Sigmoid colon (tissue), 7 donors: ENCODE measurements around the gene APBB2. TPM values are rescaled to one million over a fixed set of nuclear protein-coding genes. Genes with fewer than 3 reads are reported as not detected.

Experiments used
- DNase-seq: peaks from one replicate; pipeline ENCODE4 v3.0.0-alpha.2; 2019
- H3K27ac ChIP-seq, 4 donors: fragments of 200-600 bp; sonication (generic); one replicate each; pipeline ENCODE4 v1.5.1; 2016 to 2019; ENCODE audit warnings: mild to moderate bottlenecking in 1 of 4
- H3K27me3 ChIP-seq, 3 donors: fragments of 200-600 bp; sonication (generic); one replicate each; pipeline ENCODE4 v1.5.1; 2019; ENCODE audit warnings: mild to moderate bottlenecking in 1 of 3
- H3K36me3 ChIP-seq, 4 donors: fragments of 200-600 bp; sonication (generic); one replicate each; pipeline ENCODE4 v1.5.1; 2016 to 2019
- H3K4me1 ChIP-seq, 4 donors: fragments of 200-600 bp; sonication (generic); one replicate each; pipeline ENCODE4 v1.5.1; 2017 to 2019
- H3K4me3 ChIP-seq, 4 donors: fragments of 200-600 bp; sonication (generic); one replicate each; pipeline ENCODE4 v1.5.1; 2017 to 2019; ENCODE audit warnings: mild to moderate bottlenecking in 2 of 4, moderate library complexity in 1 of 4
- H3K9me3 ChIP-seq, 4 donors: fragments of 200-600 bp in 3 of 4; sonication (generic) in 3 of 4; one replicate each; pipeline versions ENCODE4 v1.5.1 to v1.6.1; 2013 to 2019
- EP300 ChIP-seq, 4 donors: sonication (generic); formaldehyde crosslinking; IDR thresholded peaks; one replicate each; pipeline ENCODE4 v1.6.1; 2017; ENCODE audit warnings: antibody characterized with exemption in 4 of 4
- POLR2A ChIP-seq, 2 donors: fragments of 450-650 bp; IDR thresholded peaks; one replicate each; pipeline ENCODE4 v1.6.1; 2016; ENCODE audit warnings: antibody characterized with exemption in 2 of 2, mild to moderate bottlenecking in 2 of 2, moderate library complexity in 2 of 2
- POLR2AphosphoS5 ChIP-seq, 4 donors: sonication (generic); formaldehyde crosslinking; IDR thresholded peaks; one replicate each; pipeline ENCODE4 v1.6.1; 2017; ENCODE audit warnings: antibody characterized with exemption in 4 of 4
- WGBS, 2 donors: extraction: QIAGEN DNeasy Blood & Tissue Kit; methylation state at CpG; one replicate each; pipeline ENCODE4 v1.1.7; 2013; 5-methylcytosine and 5-hydroxymethylcytosine counted together
- intact Hi-C: fragments of 100-400 bp; cut with DNase I; formaldehyde crosslinking; loops from one replicate; pipeline ENCODE4 v1.15.1; 2023
- polyA plus RNA-seq, 3 donors: library from polyadenylated mRNA; stranded (reverse); fragments of 200-250 nt; gene quantifications; one replicate each; pipeline ENCODE4 v1.2.3, GENCODE V29; 2013
- total RNA-seq, 4 donors: library from RNA; depleted of rRNA; stranded (reverse); fragments of >200 nt; gene quantifications; one replicate each; pipeline ENCODE4 v1.1.0, GENCODE V29; 2016
- TF ChIP-seq, protein P1 (sequence below), 4 experiments: fragments of 450-650 bp in 3 of 4; fragments of 200-600 bp in 1 of 4; IDR thresholded peaks; one replicate each; pipeline ENCODE4 v1.5.1; 2016 to 2019; ENCODE audit warnings: antibody characterized with exemption in 4 of 4, mild to moderate bottlenecking in 3 of 4, moderate library complexity in 2 of 4
- donor health status: healthy with polysubstance abuse.
- donor health status: Bipolar disorder and iron deficiency.
- donor health status: healthy.

The APBB2 gene
- total and polyA plus RNA-seq, 7 donors = 7.8 to 108 (median 69.1) TPM

DNA sequence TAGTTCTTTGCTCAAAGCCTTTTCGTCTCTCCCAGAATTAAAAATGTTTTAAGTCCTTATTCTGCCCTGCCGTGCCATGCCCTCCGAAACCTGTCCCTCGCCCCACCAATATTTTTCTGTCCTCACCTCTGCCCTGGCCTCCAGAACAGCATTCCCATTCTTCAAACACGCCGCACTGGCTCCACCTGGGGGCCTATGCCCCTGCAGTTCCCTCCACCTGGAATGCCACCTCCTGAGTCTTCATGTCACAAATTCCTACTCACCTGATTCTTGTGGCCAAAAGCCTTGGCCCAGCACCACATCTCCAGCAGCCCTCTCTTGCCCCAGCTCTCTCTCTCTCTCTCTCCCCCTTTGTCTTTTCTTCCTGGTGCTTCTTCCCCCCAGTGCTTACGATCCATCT lies 91.6 kb downstream of the APBB2 start:
- no peak for TF ChIP-seq EP300 (IDR thresholded peaks at IDR 0.05)
- no peak for TF ChIP-seq POLR2AphosphoS5 (IDR thresholded peaks at IDR 0.05)
- no peak for TF ChIP-seq POLR2A (IDR thresholded peaks at IDR 0.05)
- TF ChIP-seq, protein P1, sequence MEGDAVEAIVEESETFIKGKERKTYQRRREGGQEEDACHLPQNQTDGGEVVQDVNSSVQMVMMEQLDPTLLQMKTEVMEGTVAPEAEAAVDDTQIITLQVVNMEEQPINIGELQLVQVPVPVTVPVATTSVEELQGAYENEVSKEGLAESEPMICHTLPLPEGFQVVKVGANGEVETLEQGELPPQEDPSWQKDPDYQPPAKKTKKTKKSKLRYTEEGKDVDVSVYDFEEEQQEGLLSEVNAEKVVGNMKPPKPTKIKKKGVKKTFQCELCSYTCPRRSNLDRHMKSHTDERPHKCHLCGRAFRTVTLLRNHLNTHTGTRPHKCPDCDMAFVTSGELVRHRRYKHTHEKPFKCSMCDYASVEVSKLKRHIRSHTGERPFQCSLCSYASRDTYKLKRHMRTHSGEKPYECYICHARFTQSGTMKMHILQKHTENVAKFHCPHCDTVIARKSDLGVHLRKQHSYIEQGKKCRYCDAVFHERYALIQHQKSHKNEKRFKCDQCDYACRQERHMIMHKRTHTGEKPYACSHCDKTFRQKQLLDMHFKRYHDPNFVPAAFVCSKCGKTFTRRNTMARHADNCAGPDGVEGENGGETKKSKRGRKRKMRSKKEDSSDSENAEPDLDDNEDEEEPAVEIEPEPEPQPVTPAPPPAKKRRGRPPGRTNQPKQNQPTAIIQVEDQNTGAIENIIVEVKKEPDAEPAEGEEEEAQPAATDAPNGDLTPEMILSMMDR (IDR thresholded peaks at IDR 0.05) = no peak
- Histone ChIP-seq H3K27ac (no peak overlapping the region), H3K4me1 (peaks cover 0 to 60% (median 46%) of the 10 kb centered on the region in 4 donors), H3K36me3 (no peaks in the 10 kb centered on the region), H3K9me3 (no peaks in the 10 kb centered on the region), H3K4me3 (no peak overlapping the region), H3K27me3 (no peaks in the 10 kb centered on the region)
- DNase-seq = no peak
- intact Hi-C loops = loop anchor here (5.0 kb wide), 1 partner anchor 60 kb away; no protein-coding TSS in a partner anchor
- 84 to 93% methylated on average over 7 of the region's 7 CpGs for WGBS, 2 donors

DNA sequence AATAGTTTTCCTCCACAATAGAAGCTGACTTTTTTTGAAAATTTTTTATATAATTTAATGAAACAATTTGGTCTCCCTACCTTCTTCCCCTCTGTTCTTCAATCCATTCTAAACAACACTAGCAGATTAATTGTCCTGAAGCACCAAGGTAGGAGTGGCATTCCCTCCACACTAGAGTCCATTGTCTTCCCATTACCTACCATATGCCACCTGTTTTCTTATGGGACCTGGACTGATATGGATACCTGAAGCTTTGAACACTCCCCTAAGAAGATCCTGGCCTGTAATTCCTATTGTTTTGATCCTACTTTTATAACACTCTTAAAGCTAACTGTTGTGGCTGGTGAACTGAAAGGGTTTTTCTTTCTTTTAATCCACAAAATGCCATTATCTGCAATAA lies 92.0 kb downstream of the APBB2 start:
- no peak for DNase-seq
- Histone ChIP-seq H3K9me3 (no peaks in the 10 kb centered on the region), H3K27ac (no peak overlapping the region), H3K4me3 (no peak overlapping the region), H3K36me3 (no peaks in the 10 kb centered on the region), H3K27me3 (no peaks in the 10 kb centered on the region), H3K4me1 (peaks cover 0 to 60% (median 46%) of the 10 kb centered on the region in 4 donors)
- intact Hi-C loops = loop anchor here (5.0 kb wide), 1 partner anchor 60 kb away; no protein-coding TSS in a partner anchor
- no peak for TF ChIP-seq POLR2AphosphoS5 (IDR thresholded peaks at IDR 0.05)
- TF ChIP-seq POLR2A (IDR thresholded peaks at IDR 0.05) = no peak
- TF ChIP-seq, protein P1 (IDR thresholded peaks at IDR 0.05) = no peak
- TF ChIP-seq EP300 (IDR thresholded peaks at IDR 0.05) = no peak

DNA sequence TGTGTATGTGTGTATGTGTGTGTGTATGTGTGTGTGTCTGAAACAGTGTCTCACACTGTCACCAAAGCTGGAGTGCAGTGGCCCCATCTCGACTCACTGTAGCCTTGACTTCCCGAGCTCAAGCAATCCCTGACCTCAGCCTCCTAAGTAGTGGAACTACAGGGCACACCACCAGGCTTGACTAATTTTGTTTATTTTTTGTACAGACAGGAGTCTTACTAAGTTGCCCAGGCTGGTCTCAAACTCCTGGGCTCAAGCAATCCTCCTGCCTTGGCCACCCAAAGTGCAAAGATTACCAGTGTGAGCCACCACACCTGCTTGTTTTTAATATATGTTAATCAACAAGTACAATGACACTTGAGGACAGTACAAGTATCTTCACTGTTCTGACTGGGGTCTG lies 92.4 kb downstream of the APBB2 start:
- Histone ChIP-seq H3K4me1 (peaks cover 0 to 60% (median 46%) of the 10 kb centered on the region in 4 donors), H3K27ac (peak overlapping the region in 3 of 4 donors; percentile 69 to 80 (median 74))
- 93 to 99% methylated on average over 2 of the region's 2 CpGs for WGBS, 2 donors

DNA sequence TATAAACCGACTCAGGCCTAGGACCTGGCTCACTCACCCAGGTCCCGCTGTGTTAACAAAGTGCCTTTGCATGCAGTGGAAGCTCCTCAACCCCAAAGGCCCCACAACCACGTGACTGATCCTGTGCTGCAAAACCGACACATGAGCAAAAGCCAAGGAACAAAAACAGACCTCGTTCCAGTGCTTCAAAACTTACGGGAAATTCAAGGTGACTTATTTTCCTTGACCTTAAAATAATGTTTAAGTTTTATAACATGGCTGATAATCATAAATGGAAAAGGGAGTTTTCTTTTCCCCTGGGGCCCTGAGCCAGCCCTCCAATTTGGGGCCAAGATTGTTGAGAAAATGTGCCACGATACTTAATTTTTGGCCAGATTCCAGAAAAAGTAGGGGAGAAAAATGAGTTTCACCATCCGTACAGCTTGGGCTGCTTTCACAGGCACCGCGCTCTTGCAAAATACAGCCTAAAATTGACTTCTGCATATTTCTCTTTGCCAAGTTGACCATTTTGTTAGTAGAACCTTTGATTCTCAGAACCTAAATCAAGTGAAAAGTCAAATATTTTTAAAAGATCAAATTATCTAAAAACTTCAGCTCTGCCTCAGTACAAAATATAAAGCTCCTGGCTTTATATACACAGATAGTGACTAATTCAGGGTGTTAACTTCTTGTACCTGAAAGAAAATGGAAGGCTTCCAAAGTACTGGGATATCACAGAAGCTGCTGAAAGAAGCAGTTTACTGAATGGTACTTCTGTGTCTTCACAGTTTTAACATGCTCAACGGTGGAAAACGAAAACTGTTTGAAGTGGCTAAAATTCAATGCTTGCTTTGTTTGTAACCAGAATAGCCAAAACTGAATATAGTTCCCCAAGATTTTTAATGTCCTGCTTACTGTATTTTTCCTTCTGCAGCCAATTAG lies 93.8 kb downstream of the APBB2 start:
- no peaks in the 10 kb centered on the region for H3K9me3 ChIP-seq
- TF ChIP-seq POLR2A (IDR thresholded peaks at IDR 0.05) (no peak), POLR2AphosphoS5 (IDR thresholded peaks at IDR 0.05) (peak in 2 of 4 donors; percentile 45 to 63), EP300 (IDR thresholded peaks at IDR 0.05) (peak in 1 of 4 donors; percentile 17)
- intact Hi-C loops = loop anchor here (2.0 to 5.0 kb wide), 2 partner anchors 26 to 58 kb away; no protein-coding TSS in a partner anchor
- no peaks in the 10 kb centered on the region for H3K27me3 ChIP-seq
- H3K27ac ChIP-seq = peak overlapping the region; percentile 69 to 80 (median 74)
- H3K36me3 ChIP-seq = no peaks in the 10 kb centered on the region
- peaks cover 0 to 55% (median 43%) of the 10 kb centered on the region in 4 donors for H3K4me1 ChIP-seq
- peak overlapping the region in 2 of 4 donors; percentile 11 to 16 for H3K4me3 ChIP-seq
- WGBS, 2 donors = 71 to 84% methylated on average over 12 of the region's 12 CpGs
- peak; percentile 92 for DNase-seq

More for the DNA sequence above, 92.4 kb downstream of the APBB2 start:
- H3K9me3 ChIP-seq = no peaks in the 10 kb centered on the region
- intact Hi-C loops = loop anchor here (2.0 to 5.0 kb wide), 2 partner anchors 25 to 60 kb away; no protein-coding TSS in a partner anchor
- no peaks in the 10 kb centered on the region for H3K27me3 ChIP-seq
- no peak for DNase-seq
- no peak overlapping the region for H3K4me3 ChIP-seq
- TF ChIP-seq EP300 (IDR thresholded peaks at IDR 0.05) (no peak), POLR2AphosphoS5 (IDR thresholded peaks at IDR 0.05) (no peak)
- TF ChIP-seq, protein P1 (IDR thresholded peaks at IDR 0.05) = no peak
- no peaks in the 10 kb centered on the region for H3K36me3 ChIP-seq

DNA sequence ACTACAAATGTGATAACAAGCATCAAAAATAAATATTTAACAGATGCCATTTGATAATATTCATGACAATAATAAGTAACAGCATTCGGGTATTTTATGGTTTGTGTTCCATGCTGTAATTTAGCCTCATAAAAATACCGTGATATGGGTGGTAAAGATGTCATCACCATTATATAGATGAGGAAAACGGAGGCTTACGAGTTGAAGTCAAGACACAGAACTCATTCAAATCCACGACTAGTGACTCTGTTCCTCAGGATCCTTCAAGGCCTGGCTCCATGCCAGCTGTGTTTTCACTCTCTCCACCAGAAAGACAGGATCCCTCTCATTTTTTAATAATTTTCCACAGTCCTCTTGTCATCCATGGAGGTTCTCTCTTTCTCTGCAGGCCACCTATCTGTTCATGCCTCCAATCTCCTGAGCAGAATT lies 94.5 kb downstream of the APBB2 start:
- H3K9me3 ChIP-seq = no peaks in the 10 kb centered on the region
- H3K27me3 ChIP-seq = no peaks in the 10 kb centered on the region
- WGBS, 2 donors = 22 to 64% methylated on average over 5 of the region's 5 CpGs
- peak overlapping the region in 2 of 4 donors; percentile 11 to 16 for H3K4me3 ChIP-seq
- H3K36me3 ChIP-seq = no peaks in the 10 kb centered on the region
- peaks cover 0 to 50% (median 37%) of the 10 kb centered on the region in 4 donors for H3K4me1 ChIP-seq
- TF ChIP-seq EP300 (IDR thresholded peaks at IDR 0.05) = no peak
- no peak for DNase-seq
- intact Hi-C loops = loop anchor here (2.0 to 5.0 kb wide), 2 partner anchors 27 to 58 kb away; no protein-coding TSS in a partner anchor
- peak overlapping the region; percentile 69 to 80 (median 74) for H3K27ac ChIP-seq
